ENCODE data around the gene NPHP4.

Gene NPHP4

GRCh38 chr1:5888606-5889211 lies 103.5 kb downstream of the NPHP4 start:
- no peak for DNase-seq

DNA sequence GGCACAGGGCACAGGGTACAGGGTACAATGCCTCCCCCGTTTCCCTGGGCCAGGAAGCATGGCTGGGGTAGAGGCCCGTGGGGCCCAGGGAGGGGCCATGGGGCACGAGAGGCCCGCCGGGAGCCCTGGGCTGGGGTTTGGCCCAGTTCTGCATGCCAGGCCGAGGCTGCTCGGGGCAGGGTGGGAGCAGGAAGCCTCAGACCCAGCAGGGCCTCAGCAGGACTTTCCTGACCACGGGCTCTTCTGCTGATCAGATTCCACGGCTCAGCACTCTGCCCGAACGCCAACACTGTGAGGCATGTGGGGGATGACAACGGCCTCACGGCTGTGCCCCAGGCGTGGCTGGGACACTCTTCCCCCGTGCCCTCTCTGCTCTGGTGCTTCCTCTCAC lies 104.3 kb downstream of the NPHP4 start:
- DNase-seq: no peak

DNA sequence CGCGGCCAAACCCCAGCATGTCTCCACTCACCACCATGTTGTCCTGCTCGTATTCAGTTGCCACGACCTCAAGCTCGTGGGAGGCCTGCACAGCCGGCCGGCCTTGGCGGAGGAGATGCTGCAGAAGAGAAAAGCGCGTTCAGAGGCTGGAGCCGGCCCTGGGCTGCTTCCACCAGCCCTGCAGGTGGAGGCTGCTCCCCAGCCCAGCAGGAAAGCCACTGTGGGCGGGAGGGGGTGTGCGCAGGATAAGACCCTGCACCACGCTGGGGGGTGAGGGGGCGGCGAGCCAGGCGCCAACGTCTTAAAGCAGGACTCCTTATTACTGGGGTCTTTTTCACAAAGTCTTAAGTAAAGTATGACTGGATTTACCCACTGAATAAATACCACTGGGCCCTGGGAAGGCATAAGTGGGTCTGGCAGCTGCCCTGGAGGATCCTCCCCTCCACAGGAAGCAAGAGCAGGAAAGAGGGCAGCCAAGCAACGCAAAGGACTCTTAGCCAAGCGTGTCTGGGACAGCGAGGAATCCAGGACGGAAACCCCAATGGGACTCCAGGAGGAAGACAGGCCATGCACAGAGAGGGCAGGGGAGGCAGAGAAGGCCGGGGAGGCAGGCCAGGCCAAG lies 104.8 kb downstream of the NPHP4 start:
- DNase-seq: no peak

GRCh38 chr1:5886541-5887348 lies 105.5 kb downstream of the NPHP4 start:
- DNase-seq: no peak

GRCh38 chr1:5886140-5886483 lies 106.1 kb downstream of the NPHP4 start:
- no peak for DNase-seq

DNA sequence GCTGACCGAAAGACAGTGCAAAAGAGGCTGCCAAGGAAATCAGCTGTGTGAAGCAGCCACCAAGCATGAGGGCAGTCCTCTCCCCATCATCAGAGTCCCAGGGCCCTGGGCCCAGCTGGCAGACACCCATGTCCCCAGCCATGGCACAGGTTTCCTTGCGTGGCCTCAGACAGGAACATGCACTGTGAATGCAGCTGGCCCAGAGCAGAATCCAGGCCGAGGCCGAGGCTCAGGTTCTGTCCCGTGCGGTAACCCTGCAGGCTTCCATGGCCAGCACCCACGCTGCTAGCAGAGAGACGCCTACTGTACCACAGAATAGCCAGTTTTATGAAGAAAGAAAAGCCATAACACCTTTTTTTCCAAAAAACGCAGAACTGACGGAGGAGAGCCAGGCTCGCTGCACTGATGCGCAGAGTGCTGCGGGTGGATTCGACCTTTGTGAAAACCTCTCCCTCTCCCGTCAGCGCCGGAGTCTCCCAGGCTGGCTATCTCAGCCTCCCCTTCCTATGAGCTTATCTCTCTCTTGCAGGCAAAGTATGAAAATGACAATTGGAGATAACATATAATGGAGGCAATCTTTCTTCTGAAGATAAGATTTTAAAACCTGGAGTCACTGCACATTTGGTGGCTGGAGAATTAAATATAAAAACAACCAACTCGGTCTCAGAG lies 106.6 kb downstream of the NPHP4 start:
- no peak for DNase-seq

DNA sequence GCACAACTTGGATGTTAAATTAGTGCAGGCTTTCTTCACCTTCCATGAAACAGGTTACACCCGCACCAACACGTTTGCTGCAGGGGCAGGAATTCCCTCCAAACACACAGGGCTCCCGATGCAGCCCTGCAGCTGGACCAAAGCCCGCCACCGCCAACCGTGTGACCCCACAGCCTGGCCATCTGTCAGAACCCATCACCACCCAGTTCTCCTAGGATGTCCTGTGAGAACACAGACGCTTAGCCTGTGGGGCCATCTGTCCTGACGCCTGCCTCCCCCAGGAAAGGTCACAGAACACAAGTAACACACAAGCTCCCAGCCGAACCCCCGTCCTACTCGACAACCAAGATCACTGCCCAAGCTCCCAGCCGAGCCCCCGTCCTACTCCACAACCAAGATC lies 108.1 kb downstream of the NPHP4 start:
- DNase-seq: no peak

GRCh38 chr1:5883129-5884048 lies 108.8 kb downstream of the NPHP4 start:
- no peak for DNase-seq

DNA sequence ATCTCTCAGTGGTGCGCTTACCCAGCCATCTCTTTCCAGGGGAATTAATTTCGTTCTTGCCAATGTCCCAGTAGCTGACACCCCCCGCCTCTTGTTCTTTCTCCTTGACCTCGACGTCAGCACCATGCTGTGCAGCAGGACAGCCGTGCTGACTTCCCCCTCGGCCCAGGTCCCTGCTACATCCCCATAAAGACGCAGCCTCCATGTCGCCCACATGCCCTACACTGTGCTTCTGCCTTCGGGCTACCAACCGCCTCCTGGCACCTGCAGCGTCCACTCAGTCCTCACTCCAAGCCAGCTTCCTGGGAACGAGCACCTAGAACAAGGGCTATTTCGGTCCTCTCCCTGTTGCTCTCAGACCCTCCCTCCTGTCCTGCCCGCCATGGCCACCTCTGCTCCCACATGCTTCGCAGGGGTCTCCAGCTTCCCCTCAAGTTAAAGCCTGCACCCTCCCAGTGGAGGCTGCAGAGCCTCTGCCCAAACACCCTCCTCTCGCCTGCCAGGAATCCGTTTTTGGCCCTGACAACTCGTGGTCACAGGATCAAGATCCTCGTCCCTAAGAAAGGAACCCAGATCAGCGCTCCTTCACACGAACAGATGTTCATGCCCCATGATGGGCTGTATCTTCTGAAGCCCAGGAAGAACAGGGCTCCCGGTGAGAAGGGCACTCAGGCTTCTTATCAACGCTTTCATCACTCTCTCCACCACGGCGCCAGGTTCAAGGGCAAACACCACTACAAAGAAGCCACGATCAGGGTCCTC lies 109.7 kb downstream of the NPHP4 start:
- DNase-seq: no peak

- no peak for DNase-seq
Observed at GRCh38 chr1:5881526-5882222, 110.6 kb downstream of the NPHP4 start.

GRCh38 chr1:5880630-5881405 lies 111.4 kb downstream of the NPHP4 start:
- no peak for DNase-seq

GRCh38 chr1:5879421-5879820 lies 112.8 kb downstream of the NPHP4 start:
- no peak for DNase-seq

DNA sequence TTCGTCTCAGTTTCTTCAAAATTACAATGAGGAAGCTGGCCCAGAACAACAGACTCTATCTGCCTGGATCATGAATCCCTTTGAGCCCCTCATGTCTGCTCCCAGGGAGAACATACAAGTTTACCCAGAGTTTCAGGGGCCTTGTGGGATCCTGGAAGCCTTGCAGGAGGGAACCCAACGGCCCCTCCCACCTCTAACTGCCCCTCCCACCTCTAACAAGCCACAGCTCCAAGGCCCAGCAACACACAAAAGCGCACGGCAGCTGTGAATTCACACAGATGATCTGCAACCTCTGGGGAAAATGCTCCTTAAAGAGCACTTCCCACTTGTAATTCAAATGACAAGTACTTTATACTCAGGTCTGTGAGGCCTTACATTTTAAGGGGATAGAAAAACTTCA lies 113.3 kb downstream of the NPHP4 start:
- DNase-seq: no peak

DNA sequence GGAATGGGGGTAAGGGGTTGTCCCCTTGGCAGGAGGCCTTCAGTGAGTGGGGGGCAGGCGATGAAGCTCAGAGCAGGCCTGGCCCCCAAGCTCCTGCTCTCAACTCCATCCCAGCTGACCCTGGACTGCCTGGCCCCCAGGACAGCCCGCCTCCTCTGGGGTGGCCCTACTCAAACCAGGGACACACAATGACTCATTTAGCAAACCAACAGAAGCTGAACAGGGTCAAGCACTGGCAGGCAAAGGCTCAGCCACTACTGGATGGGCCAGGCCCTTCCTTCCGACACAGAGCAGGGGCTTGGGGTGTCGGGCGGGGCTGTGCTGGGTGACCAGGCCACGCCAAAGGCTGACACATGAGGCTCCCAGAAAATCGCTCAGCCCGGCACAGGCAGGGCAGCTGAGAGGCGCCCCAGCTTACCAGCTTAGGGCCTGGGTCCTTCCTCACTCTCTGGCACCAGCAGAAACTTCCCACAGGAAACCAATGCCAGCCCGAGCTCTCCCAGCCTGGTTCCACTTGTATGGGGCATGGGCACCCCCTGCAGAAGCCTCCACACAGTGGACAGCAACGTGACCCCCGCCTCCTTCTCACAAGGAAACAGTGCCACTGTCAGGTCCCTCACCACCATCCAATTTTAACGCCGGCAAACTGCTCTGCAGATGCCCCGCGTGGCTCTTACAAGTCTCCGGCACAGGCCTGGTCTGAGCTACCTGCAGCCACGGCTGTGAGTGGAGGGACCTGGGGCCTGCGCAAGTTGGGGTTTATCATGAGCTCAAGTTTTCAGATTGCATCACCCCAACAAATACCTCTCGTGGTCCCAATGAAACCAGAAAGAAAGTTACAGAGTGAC lies 114.3 kb downstream of the NPHP4 start:
- DNase-seq: no peak

GRCh38 chr1:5877001-5877400 lies 115.2 kb downstream of the NPHP4 start:
- DNase-seq: no peak

GRCh38 chr1:5876094-5876650 lies 116.1 kb downstream of the NPHP4 start:
- DNase-seq: no peak

GRCh38 chr1:5875345-5875910 lies 116.8 kb downstream of the NPHP4 start:
- no peak for DNase-seq

DNA sequence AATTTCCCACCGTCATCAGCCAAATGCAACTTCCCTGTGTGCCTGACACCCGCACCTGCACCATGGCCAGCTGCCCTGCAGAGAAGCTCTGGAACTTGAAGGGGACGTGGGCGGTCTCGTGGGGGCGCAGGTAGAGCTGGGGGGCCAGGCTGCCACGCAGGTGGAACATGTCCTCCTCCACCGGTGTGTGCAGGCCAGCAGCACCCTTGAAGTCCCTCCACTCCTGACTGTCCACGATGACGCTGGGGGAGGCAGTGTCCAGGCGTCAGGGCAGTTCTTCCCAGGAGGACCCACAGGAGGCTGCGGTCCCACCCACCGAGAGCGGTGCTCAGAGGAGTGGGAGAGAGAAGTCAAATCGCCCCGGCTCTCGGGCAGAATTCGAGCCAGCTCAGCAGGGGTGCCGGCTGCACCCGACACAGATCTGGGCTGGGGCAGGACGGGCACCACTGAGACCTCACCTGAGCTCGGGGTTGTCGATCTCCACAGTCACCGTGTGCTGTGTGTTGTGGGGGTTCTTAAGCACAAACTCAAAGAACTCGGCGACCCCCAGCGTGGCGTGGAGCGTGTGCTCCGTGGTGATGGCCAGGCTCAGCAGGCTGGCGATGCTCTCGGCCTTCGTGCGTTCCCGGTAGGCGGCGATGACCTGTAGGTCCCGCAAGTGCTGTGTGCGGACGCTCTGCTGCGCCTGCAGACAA lies 117.7 kb downstream of the NPHP4 start:
- DNase-seq: no peak
